Esophagus muscularis mucosa (tissue), 4 donors: ENCODE data around the gene GPR17.

Experiments
- CTCF ChIP-seq, 3 experiments: fragments of 200-600 bp in 2 of 3; fragments of 450-650 bp in 1 of 3; sonication (generic) in 2 of 3; IDR thresholded peaks; one replicate each; pipeline ENCODE4 v1.5.1; 2017 to 2019; ENCODE audit warnings: antibody characterized with exemption in 3 of 3, mild to moderate bottlenecking in 2 of 3, moderate library complexity in 1 of 3
- EP300 ChIP-seq: sonication (generic); formaldehyde crosslinking; IDR thresholded peaks from one replicate; pipeline ENCODE4 v1.6.1; 2017; ENCODE audit warnings: antibody characterized with exemption
- POLR2A ChIP-seq: fragments of 450-650 bp; IDR thresholded peaks from one replicate; pipeline ENCODE4 v1.6.1; 2017; ENCODE audit warnings: antibody characterized with exemption, moderate library complexity, mild to moderate bottlenecking, low read depth
- POLR2AphosphoS5 ChIP-seq, 2 donors: sonication (generic); formaldehyde crosslinking; IDR thresholded peaks; one replicate each; pipeline ENCODE4 v1.6.1; 2017; ENCODE audit warnings: antibody characterized with exemption in 2 of 2

- no peak for TF ChIP-seq CTCF (IDR thresholded peaks at IDR 0.05)
- TF ChIP-seq POLR2A = no peak
- TF ChIP-seq EP300 = no peak
- TF ChIP-seq POLR2AphosphoS5 (IDR thresholded peaks at IDR 0.05) = no peak
Measured at GRCh38 chr2:127609818-127610217, 36.1 kb upstream of the GPR17 start.
